ENCODE results near the gene MFRP.
A peak's percentile ranks its signal among the peaks of the same experiment; 100 is the strongest.

MFRP gene

GRCh38 chr11:119338965-119339588 is 7.4 kb downstream of the MFRP start:
- peak in 1 of 56 donors; percentile 34 for DNase-seq

DNA sequence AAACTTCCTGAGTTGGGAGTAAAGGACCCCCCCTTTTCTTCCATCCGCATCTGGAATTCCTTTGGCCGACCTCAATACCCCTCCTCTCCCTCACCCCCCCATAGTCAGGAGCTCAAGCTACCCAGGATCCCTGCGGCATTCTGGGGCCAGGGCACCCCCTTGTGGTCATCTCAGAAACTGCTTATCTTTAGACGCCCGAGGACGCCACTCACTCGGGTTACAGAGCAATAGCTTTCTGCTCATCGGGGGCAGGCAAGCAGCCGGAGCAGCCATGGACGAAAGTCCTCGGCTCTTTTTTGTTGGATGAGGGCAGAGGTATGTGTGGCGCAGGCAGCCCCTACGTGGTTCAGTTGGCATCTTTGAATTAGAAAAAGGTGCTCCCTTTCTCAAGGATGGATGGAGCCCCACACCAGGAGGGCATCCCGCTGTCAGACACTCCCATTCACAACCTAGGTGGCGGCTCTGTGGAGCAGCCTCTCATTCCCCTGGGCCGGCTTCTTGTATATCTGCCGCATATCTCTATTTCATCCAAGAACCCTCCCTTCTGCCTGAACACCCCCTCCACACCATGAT is 8.1 kb downstream of the MFRP start:
- DNase-seq: peak in 41 of 56 donors; percentile 32 to 88 (median 62)

DNA sequence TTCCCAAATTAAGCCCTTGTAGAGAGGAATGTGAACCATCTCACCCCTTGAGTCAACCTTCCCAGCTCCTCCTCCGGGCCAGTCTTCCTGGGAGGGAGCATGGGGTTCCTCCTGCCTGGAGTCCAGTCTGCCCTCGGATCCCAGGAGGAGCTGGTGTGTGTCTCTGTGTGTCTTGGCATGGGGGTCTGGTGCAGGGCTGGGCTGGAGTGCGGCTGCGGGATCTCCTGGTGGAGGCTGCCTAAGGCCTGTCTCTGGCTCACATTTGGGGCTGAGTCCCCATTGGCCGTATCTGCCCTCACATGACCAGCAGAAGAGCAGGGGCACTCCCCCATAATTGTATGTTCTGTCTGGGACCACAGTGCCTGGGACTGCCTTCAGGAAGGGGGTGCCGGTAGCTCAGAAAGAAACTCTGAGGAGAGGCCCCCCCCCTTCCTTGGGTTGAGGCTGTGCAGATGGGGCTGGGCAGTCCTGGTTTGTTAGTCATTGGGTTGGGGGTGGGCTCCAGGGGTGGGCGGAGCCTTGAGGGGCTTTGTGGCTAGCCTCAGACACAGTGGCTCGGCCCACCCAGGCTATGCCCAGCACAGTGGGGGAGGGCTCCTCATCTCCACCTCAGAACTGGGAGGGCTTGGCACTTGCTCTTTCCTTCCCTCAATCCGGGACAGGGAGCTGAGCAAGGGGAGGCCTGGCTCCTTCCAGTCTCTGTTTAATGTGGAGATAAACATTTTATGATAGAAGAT is 8.8 kb downstream of the MFRP start:
- DNase-seq: no peak

DNA sequence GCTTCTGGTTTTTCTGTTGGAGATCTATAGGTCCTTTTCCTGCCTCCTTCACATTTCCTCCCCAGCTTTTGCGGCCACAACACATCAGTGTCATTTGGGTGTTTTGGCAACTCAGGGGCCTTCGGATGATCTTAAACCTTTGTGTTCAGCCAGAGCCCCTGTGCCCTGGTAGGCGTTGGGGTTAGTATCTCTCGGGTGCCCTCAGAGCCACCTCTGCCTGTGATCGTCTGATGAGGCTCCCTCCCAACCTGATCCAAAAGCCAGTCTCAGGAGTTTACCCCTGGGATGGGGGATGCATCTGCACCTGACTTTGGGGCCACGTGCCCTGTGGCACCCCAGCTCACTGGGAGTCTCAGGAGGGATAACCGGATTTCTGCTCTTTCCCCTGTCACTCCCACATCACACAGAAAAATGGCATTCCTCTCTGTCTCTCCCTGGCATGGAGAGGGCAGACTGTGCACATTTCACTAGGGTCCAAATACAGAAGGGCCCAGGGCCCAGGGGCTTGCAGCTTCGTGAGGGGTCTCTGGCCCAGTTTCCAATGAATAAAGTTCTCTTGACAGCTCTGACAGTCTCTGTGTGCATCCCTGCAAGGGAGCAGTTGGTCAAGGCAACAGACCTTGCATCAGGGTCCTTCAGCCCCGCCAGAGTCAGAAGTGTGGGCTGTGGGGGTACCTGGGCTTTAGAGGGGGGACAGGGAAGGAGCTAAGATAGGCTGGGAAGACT is 9.6 kb downstream of the MFRP start:
- DNase-seq: no peak

GRCh38 chr11:119335655-119336543 is 10.6 kb downstream of the MFRP start:
- DNase-seq: peak in 21 of 56 donors; percentile 21 to 82 (median 36)

DNA sequence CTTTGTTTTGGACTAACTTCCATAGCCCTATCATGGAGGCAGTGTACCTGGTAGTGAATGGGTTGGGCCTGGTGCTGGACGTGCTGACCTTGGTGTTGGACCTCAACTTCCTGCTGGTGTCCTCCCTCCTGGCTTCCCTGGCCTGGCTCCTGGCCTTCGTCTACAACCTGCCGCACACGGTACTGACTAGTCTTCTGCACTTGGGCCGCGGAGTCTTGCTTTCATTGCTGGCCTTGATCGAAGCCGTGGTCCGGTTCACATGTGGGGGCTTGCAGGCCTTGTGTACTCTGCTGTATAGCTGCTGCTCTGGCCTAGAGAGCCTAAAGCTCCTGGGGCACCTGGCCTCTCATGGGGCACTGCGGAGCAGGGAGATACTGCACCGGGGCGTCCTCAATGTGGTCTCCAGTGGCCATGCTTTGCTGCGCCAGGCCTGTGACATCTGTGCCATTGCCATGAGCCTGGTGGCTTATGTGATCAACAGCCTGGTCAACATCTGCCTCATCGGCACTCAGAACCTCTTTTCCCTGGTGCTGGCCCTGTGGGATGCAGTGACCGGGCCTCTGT is 11.3 kb downstream of the MFRP start:
- DNase-seq: no peak

DNA sequence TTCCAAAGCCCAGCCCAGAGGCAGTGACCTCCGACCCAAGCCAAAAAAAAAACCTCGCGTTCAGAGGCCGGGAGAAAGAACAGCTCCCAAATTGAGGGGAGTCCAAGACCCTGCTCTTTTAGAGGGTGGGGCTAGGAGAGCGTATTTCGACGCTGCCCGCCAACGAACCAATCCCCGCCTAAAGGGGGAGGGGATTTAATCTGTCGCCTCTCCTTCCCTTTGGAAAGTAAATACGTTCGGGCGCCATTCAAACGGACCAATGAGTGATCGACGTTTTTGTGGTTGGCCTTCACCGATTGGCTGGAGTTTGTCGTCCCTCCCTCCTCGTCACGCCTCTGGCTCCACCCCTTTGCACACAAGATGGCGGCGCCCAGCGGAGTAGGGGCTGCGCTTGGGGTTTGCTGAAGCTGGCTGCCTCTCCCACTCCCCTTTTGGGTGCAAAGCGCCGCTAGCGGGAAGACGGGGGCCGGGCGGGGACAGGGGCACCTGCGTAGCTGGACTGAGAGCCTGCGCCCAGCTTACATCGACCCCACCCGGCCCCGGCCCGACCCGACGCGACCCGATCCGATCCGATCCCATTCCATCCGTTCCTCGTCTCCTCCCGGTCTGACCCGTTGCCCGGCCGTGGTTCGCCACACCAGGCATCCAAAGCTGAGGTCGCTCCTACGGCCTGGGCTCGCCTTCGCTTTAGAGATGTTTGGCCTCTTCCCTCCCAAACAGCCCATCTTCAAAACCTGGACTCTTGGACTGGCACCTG is 12.2 kb downstream of the MFRP start, which contains the start of gene RNF26:
Gene RNF26 (plus strand): TSS at position 354 of the 757 bp plus-strand sequence. CDS start 596 bp downstream, outside the sequence.
- DNase-seq: peak in 55 of 56 donors; percentile 62 to 99 (median 93)

DNA sequence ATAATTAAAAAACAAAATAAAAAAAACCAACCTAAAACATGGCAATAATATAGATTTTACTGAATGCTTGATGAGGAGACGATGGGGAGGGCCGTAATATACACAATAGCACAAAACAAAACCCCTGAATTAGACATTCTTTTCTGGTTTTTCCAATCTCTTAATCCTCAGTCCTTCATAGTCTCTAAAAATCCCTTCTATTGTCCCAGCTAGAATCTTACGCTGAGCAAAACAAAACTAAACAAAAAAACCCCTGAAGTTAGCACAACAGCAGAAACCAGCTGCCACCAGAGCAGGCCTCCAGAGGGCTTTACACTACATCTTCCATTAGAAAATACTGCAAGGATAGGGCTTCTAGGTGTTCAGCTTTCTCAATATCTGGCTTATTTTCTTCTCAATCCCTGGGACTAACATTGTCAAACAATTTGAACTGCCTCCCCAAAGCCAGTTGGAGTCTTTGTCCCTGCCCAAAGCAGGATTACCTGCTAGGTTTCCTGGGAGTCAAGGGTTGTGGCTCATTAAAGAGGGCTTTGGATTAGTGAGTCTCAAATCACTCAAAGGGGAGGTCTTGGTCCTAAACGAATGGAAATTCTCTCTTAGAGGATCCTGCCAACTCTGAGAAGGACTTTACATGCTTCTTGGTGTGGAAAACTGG is 14.3 kb downstream of the MFRP start:
- DNase-seq: no peak

DNA sequence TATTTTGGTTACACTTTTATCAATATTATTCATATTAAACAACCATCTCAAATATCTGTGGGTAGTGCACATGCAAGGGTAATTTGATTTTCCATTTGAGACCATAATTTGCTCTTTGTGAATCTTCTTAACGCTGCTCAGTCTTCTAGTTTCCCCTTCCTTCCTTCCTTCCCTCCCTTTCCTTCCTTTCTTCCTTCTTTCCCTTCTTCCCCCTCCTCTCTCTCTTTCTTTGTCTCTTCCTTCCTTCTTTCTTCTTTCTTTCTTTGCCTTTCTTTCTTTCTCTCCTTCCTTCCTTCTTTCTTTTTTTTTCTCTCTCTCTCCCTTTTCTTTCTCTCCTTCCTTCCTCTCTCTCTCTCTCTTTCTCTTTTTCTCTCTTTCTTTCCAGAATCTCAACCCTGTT is 16.3 kb downstream of the MFRP start:
- DNase-seq: no peak

DNA sequence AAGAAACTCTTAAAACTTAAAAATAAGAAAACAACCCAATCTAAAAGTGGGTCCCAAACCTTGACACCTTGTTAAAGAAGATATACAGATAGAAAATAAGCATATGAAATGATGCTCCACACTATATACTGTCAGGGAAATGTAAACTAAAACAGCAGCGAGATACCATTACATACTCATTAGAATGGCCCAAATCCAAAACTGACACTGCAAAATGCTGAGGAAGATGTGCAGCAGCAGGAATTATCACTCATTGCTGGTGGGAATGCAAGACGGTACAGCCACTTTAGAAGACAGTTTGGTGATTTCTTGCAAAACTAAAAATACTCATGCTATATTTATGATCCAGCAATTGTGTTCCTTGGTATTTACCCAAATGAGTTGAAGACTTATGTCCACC is 17.2 kb downstream of the MFRP start:
- DNase-seq: no peak

DNA sequence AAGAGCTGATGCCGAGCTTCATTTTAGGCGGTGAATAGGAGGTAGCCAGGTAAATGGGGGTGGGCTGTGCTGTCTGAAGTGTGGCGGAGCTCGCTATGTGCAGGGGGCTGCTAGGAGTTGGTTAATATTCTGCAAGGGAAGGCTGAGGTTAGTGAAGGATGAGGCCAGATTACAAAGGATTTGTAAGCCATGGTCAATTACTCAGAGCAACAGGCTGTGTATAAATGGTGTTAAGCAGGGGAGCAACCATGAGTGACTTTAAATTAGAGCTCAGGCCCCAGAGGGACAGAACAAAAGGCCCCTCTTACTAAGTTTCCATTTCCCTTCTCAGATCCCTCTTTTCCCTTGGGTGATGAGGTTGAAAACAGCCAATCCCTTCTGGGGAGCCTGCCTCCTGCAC is 22.3 kb downstream of the MFRP start:
- no peak for DNase-seq

DNA sequence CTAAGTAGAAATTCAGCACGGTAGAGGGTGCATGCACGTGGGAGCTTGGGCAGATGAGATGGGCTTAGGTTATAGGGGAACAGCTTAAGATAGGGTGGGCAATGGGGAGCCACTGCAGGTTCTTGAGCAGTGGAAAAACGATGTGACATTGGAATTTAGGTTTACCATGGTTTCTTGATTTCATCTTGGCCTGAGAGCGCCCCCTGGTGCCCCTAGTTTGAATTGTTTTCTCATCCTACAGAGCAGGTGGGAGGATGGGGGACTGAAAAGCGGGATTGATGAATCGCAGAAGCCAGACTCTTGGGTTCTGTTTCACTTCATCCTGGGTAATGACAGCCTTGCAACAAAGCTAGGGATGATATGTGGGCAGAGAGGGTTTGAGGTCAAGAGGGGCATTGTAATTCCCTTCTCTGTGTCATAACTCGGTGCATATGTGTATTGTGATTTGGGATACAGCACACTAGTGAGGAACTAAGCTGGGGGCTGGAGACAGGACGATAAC is 22.9 kb downstream of the MFRP start:
- peak in 41 of 56 donors; percentile 31 to 88 (median 56) for DNase-seq

- no peak for DNase-seq
Observed at GRCh38 chr11:119322921-119323531, 23.5 kb downstream of the MFRP start.

- DNase-seq: no peak
Observed at GRCh38 chr11:119322360-119322739, 24.2 kb downstream of the MFRP start.

GRCh38 chr11:119320776-119321524 is 25.6 kb downstream of the MFRP start:
- peak in 17 of 56 donors; percentile 24 to 73 (median 58) for DNase-seq

- peak in 45 of 56 donors; percentile 36 to 87 (median 67) for DNase-seq
Observed at GRCh38 chr11:119320240-119320775, 26.2 kb downstream of the MFRP start.

GRCh38 chr11:119319700-119320239 is 26.7 kb downstream of the MFRP start:
- no peak for DNase-seq
